A172 (cell line): ENCODE results near the gene PBX4. TPM values are rescaled to one million over a fixed set of nuclear protein-coding genes. Genes with fewer than 3 reads are reported as not detected.
A peak's percentile ranks its signal among the peaks of the same experiment; 100 is the strongest.

Source experiments
- DNase-seq: peaks from one replicate; pipeline ENCODE4 v3.0.0-alpha.2; 2015; ENCODE audit warnings: low spot score
- total RNA-seq: library from RNA; depleted of rRNA; stranded (reverse); fragments of >200 nt; shearing (Covaris generic); gene quantifications from 2 replicates; pipeline ENCODE4 v1.2.3, GENCODE V29; 2014

Gene PBX4
- total RNA-seq, 1 experiment from 2014 or later, result 3.9 TPM

DNA sequence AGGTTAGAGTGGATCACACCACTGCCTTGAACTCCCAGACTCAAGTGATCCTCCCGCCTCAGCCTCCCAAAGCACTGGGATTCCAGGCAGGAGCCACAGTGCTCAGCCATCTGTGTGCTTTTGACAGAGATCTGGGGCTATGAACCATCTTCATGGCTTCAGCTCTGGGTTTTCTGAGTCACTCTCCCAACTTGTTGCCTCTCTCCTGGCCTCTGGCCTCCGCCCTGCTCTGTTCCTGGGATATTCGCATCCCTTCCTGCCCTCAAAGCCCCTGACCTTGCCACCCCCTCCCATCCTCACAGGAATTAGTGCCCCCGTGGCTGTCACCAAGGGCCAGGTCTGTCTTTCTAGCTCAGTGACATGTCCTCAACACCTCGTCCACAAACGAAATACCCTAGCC lies 30.7 kb upstream of the PBX4 start:
- DNase-seq, result no peak

DNA sequence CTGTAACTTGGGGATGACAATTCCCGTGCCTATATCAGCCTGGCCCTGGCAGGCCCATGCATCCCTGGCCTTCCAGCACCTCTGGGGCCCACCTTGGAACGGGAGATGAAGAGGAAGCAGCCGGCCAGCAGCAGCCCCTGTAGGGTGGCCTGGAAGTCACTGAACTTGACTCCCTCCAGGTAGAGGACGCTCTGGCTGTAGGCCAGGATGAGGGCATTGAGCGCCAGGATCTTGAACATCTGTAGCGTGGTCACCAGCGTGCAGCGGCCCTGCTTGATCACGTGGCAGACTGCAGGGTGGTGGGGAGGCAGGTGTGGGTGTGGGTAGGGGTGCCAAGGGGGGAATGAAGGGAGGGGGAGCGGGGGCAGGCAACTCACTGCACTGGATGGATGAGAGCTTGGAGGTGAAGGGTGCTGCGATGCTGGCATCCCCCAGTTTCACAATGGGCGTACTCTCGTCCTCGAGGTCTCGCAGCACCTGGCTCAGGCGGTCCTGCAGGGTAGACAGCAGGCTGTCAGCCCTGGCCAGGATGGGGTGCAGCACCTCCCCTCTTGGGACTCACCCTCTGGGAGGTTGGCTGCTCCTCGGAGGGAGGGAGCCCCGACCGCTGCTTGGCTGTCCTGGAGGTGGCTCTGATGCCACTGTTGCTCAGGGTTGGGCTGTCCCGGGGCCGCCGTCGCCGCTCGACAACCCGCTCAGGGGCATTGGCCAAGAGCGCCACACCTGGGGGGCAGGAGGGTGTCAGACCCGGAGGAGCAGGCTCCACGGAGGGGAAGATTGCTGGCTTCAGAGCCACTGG lies 28.7 kb upstream of the PBX4 start:
- no peak for DNase-seq

DNA sequence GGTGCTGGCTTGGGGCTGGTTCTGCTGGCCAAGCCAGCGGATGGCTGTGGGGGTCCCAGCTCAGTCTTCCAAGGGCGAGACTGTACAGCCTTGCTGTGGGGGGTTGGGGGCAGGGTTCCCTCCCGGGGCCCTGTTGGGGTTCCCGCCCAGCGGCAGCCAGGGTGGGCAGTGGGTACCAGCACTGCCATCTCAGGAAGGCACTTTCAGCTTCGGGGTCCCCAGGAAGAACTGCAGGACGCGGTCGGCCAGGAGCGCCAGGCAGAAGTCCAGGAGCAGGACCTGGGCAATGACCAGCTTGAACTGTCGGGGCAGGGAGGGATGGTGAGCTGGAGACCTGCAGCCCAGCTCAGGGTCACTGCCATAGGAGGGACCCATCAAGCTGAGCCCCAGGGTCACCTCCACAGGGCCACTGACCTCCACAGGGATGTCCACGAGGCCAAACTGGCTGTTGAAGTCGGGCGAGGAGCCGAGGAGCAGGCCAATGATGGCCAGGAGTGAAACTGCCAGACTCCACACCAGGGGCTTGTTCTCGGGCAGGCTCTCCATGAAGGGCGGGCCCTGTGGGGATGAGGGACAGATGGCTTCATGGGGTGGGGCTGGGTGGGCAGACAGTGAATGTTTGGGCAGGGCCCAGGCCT lies 26.9 kb upstream of the PBX4 start:
- no peak for DNase-seq

DNA sequence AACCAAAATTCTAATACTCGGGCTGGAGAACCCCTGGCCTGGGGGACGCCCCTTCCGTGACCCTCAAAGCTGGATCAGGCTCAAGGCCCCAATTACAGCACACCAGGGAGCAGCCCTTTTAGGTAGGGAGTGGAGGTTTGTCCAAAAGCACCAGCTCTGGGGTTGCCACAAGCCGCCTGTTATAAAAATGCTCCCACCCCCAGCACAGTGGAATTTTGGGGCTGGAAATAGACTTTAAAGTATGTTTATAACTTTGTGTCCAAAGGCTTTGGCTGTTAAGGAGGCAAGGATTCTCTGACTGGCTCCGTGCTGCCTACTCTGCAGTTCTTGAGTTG lies 25.5 kb upstream of the PBX4 start:
- DNase-seq, result no peak

DNA sequence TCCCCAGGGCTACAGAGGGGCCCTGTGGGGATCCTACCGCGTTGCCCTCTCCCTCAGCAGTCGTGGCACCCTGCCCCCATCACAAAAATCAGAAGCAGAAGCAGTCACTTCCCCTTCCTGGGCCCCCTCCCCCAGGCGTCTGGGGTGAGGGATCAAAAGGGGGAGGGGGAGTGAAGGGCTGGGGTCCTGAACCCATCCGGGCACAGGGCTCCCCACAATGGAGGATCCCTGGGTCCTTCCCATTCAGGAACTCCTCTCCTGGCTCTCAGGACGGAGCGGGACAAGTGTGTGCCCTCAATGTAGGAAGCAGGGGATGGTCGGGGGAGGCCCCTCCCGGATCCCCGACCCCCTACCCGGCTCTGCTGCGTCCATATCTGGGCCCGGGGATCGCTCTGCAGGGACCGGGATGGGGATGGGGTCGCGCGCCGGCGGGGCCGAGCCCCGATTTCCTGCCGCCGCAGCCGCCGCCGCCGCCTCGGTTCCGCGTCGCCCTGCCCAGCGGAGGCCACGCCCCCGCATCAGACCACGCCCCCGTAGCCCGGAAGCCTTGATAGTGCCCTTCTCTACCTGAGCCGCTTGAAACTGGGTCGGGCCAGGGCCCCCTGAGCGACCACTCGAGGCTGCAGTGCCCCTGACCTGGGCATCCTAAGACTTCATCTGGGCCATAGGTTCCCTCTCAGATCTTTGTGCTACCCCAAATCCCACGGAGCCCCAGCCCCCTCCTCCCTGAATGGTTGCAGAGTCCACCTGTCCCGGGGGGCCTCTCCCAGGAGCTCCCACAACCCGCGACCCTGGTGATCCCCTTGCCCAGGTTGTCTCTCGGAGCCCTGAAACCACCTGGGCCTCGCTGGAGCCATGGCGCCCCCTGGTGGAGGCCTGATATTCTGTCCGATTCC lies 24.9 kb upstream of the PBX4 start, which contains the start of gene GMIP:
Gene GMIP, minus strand, starts transcription at position 500 of the 896 bp plus-strand sequence. Its CDS starts 128 bp downstream, at position 372.
- peak; percentile 59 for DNase-seq

DNA sequence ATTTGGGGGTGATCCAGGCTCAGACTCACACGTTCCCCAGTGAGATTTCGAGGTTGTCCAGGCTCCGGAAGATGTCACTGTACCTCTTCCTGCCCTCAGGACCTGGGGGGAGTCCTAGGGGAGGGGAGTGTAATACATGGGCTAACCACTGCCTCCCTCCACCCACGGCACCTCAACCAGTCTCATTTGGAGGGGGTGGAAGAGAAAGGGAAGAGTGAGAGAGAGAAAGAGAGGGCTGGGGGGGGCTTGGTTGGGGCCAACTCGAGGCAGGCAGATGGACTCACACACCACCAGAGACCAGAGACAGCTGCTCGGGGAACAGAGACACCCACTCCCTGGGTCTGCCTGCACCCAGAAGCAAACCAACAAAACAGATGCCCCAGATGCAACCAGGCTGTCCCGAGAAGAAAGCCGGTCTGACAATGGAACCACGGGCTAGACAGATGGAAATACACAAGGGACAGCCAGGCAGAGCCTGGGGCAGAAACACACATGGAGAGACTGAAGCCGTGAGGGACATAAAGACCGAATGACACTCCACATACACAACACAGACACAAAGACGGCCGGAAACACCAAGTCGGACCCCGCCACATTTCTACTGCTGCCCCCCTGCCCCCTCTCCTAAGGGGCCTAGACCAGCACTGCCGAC lies 24.1 kb upstream of the PBX4 start:
- DNase-seq, result no peak

DNA sequence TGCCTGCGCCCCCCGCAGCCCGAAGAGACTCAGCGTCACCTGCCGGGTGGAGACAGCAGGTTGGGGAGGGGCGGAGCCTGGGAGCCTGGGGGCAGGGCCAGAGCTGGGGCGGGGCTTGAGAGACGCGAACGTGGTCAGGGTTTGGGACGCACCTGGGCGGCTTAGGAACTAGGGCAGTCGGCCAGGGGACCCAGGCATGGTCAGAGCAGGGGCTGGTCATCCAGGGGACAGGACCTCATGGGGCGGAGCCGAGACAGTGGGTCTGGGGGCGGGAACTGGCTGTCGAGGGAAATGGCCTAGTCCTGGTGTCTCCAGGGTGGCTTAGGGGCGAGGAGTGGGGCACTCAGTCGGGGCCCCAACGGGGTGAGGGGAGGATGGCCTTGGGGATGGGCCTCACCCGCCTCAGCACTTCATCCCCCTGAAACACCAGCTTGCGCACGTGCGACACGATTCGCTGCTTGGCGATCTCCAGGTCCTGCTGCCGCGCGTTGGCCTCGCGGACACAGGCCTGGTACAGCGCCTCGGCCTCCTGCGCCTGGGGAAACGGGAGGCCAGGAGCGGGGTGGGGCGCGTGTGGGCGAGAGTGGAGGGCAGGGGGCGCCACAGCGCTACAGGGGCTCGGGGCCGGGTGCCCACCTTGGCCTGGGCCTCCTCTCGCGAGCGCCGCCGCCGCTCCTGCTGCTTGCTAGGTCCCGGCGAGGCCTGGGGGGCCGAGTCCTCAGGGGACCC lies 19.2 kb upstream of the PBX4 start:
- DNase-seq, result no peak

DNA sequence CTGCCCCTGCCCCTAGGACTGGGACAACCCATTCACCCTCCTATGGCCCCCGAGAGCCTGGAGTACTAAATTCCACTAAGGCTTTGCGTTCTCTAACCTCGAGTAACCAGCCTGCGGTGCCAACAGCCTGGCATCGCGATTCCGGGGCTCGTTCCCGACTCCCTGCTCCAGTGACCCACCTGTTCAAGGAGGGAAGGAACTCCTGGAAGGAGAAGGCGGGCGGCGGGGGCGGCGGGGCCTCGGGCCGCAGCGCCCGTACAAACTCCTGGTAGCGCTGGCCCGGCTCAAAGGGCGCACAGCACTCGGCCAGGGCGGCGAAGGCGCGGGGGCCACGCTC lies 18.7 kb upstream of the PBX4 start:
- DNase-seq, result no peak

DNA sequence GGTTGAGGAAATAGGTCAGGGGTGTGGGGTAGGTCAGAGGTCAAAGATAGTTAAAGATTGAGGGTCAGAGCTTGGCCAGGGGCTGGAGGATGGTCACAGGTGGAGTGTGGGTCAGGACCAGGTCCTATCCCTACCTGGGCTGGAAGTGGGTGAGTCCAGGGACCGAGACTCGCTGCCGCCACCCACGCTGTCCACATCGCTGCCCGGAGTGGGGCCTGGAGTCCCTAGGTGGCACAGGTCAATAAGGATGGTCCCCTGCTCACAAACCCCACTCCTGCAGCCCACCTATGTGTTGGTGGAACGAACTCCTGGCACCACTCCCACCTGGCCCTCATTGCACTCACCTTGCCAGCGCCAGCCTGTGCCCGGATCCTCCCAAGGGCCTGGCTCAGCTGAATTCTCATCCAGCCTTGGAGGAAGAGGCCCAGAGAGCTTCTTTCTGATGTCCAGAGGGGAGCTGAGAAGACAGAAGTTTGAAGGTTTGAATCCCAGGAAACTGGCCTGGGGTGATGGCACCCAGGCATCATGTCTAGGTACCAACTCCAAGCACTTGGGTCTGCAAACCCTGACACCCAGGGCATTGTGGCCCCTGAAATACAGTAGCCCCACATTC lies 18.2 kb upstream of the PBX4 start:
- no peak for DNase-seq

DNA sequence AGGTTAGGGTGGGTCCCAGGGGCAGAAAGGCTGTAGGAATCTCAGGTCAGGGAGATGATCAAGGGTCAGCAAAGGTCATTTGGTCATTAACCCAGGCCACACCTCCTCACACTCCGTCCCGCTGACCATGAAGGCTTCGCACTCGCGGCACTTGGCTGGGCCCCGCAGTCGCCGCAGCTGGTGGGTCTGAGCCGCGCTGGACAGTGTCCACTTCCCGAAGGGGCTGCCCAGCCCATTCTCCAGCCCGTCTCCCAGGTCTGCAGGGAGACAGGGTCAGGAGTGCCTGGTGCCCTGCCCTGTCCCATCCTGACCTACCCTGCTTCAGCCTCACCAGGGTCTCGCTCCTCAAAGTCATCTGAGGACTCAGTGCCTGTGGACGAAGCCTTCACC lies 16.8 kb upstream of the PBX4 start:
- DNase-seq, result no peak

DNA sequence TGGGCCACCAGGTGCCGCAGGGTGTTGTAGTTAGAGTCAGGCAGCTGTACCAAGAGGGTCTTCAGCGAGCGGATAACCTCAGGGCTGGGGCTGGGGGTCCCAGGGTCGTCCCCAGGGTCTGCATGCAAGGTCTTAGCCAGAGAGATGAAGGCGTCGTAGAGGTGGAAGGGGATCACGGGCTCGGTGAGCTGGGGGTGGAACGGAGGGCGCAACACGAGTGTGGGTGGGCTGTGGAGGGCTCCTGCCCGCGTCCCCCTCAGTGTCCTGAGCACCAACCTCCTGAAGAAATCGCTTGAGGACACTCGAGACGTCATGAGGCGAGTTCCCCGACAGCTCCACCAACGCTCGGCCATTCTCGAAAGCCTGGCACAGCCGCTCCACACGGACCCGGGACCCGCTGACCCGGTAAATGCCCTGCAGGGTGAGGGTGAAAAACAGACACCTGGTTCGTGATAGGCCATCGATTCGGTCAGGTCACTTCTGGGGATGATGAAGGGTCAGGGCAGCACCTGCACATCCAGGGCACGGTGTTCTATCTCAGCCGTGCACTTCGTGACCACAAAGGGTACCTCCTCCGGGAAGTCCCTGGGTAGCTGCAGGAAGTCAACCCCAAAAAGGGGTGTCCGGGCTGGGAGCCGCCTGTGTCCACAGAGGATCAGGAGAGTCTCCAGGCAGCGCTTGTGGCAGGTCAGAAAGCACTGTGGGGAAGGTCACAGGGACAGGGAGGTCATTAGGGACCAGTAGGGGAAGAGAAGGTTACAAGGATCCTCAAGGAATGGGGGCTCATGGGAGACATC lies 16.2 kb upstream of the PBX4 start:
- DNase-seq, result no peak

DNA sequence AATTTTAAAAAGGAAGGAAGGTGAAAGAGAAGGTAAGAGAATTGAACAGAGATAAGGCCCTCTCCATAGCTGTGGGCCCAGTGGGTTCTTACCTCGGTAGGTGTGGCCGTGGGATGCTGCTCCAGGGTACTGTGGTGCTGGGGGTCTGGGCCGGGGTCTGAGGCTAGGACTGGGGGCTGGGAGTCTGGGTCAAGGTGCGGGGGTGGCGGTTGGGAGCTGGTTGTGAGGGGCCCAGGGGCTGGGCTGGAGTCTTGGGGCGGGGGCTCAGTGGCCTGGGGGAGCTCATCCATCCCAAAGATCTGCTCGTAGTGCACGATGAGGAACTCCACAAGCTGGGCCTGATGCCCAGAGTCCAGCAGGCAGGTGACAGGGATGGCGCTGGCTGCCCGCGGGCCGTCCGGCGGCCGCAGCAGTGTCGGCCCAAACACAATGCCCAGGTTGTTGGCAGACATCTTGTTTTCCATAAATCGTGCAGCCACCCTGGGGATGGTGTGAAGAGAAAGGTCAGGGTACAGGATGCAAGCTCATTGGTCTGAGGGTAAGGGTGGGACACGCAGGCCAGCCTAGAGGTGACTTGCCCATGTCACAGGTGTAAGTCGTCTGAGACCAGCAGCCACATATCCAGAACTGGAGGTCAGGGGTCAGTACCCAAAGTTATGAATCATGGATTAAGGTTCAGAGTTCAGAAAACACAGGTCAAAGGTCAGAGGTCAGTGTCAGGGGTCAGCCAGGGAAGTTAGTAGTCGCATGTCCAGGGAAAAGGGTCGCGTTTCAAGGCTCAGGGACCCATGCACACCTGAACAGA lies 15.4 kb upstream of the PBX4 start:
- no peak for DNase-seq

DNA sequence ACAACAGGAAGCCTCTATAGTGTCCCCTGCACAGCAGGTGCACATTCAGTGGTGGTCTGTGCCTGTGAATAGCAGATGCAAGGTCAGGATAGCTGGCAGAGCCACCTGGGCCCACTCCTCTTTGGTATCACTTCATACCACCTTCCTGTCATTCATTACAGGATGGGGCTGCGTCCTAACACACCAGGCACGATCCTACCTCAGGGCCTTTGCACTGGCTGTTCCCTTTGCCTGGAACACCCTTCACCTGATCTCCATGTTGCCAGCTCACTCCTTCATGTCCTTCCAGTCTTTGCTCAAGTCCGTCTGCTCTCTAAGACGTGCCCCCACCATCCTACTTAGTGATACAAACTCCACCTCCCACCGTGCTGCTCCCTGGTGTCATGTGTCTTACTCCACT lies 14.2 kb upstream of the PBX4 start:
- no peak for DNase-seq

DNA sequence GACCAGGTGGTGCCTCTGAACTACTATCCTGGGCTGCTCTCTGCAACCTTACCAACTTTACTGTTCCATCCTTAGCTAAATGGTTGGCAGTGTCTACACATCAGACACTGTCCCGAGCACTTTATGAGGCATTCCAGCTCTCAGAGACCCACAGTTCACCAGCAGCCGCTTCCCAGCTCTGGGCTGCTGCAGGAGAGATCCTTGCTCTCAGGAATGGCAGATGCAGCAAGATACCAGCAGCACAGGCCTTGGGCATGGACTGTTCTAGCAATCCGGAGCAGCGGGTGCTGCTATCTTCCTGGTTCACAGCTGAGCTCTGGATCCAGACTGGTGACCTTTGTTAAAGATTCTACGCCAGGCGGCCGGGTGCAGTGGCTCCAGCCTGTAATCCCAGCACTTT lies 12.9 kb upstream of the PBX4 start:
- DNase-seq, result no peak

DNA sequence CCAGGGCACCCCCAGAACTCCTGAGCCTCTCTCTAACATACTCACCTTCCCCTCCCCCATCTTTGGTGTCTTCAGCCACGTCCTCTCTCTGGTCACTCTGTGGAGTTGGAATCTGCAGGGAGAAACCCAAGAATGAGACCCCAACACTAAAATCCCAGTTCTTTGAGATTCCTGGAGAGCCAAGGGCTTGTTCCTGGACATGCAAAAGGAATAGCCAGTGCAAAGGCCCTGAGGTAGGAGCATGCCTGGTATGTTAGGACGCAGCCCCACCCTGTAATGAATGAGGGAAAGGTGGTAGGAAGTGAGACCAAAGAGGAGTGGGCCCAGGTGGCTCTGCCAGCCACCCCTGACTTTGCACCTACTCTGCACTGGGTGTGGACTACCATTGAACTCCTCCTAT lies 11.9 kb upstream of the PBX4 start:
- no peak for DNase-seq

DNA sequence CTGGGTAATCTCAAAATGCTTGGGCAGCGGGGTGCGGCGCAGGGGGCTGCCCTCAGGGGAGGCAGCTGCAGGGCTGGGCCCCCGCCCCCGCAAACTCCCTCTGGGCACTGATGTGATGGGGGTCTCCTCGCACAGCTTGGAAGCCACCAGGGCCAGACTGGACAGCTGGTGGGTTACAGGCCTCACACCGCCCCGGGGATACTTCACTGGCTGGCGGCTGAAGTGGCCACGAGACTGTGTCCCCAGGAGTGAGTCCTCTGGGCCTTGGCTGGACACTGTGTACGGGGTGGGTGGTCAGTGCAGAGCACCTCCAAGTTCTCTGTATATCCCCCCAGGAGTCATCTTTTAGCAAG lies 11.6 kb upstream of the PBX4 start:
- DNase-seq, result no peak

DNA sequence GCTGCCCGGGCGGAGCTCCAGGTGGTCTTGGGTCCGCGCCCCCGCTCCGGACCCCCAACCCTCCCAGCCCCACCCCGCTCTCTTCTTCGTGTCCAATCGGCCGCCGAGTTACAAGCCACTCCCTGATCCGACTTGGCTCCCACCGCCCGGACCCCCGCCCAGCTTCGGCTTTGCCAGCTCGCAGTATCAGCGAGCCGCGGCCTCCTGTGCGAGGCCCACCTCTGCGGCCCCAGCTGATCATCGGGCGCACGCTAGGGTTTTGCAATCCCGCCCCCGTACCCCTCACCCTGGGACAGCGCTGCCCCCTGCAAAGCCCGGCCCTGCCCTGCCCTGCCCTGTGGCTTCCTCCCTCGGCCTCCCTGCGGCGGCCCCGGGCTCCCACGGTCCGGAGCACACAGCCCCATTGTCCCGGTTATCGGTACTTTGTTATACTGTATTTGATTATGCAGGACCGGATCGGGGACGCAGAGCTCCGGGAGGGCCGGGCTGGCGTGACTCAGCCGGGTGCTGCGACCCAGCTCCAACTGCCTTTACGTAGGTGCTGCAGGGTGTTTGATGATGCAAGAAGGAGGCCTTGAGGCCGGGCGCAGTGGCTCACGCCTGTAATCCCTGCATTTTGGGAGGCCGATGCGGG lies 10.1 kb upstream of the PBX4 start:
- DNase-seq, result no peak

DNA sequence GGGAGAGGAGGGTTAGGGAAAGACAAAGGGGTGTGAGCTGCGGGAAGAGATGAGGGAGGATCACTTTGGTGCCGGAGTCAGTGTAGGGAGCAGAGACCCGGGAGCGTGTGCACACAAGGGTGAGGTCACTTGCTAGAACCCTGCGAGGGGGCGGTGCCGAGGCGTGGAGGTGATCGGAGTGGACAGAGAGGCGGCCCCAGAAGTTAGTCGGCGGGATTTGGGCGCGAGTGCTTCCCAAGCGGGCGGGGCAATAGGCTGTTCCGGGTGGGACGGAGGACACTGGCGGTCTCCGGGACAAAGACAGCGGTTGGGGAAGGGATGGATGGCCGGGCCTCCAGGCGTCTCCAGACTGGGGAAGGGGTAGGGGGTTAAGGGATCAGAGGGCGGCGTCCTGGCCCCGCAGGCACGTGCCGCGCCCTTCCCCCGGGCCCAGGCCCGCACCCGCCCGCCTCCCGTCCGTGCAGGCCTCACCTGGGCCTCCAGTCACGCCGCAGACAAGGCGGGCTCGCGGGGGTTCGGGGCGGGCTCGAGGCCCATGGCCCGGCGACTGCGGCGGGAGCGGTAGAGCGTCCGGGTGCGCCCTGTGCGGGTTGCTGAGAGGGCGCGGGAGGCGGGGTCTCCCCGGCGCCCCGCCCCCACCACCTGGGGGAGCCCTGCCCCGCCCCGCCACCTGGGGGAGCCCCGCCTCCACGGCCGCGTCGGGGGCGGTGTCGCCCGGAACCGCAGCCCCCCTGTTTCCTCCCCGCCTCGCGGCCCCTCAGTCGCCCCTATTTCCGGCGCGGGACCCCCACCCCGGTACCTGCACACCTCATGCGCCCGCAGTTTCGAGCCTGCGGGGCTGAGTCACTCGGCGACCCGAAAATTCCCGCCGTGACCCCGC lies 9.4 kb upstream of the PBX4 start, which contains the start of gene LPAR2:
Gene LPAR2, minus strand, starts transcription at position 600 of the 880 bp plus-strand sequence. CDS start 945 bp downstream, outside the sequence.
- no peak for DNase-seq
